Ecto neural progenitor cell (in vitro differentiated cells): ENCODE measurements around the gene USP3.
A peak's percentile ranks its signal among the peaks of the same experiment; 100 is the strongest.

Source experiments
- DNase-seq: peaks from one replicate; pipeline ENCODE4 v3.0.0-alpha.2; 2018; ENCODE audit warnings: low spot score

USP3 gene

GRCh38 chr15:63593705-63594671 lies 89.6 kb downstream of the USP3 start:
- no peak for DNase-seq

- DNase-seq, result no peak
These were observed 90.7 kb downstream of the USP3 start for GRCh38 chr15:63595065-63595464.

GRCh38 chr15:63595688-63596087 lies 91.3 kb downstream of the USP3 start:
- no peak for DNase-seq

GRCh38 chr15:63596676-63597037 lies 92.3 kb downstream of the USP3 start:
- DNase-seq, result no peak

- no peak for DNase-seq
These were observed 92.8 kb downstream of the USP3 start, which contains the start of gene FBXL22 for GRCh38 chr15:63597038-63597790. Gene FBXL22 (plus strand): TSS chr15:63597387. CDS start chr15:63597393, 6 bp downstream.

- no peak for DNase-seq
These were observed 93.4 kb downstream of the USP3 start for GRCh38 chr15:63597821-63598220.

- DNase-seq, result no peak
These were observed 94.3 kb downstream of the USP3 start for GRCh38 chr15:63598473-63599400.

GRCh38 chr15:63599401-63600000 lies 95.1 kb downstream of the USP3 start:
- DNase-seq, result peak; percentile 60

GRCh38 chr15:63600001-63600615 lies 95.7 kb downstream of the USP3 start:
- DNase-seq, result no peak

- peak; percentile 83 for DNase-seq
These were observed 96.2 kb downstream of the USP3 start for GRCh38 chr15:63600616-63601025.

GRCh38 chr15:63601026-63601703 lies 96.8 kb downstream of the USP3 start:
- peak; percentile 60 for DNase-seq

- no peak for DNase-seq
These were observed 97.4 kb downstream of the USP3 start for GRCh38 chr15:63601704-63602185.

- DNase-seq, result no peak
These were observed 98.2 kb downstream of the USP3 start for GRCh38 chr15:63602595-63602994.

- no peak for DNase-seq
These were observed 99.1 kb downstream of the USP3 start for GRCh38 chr15:63603516-63603915.

- no peak for DNase-seq
These were observed 99.9 kb downstream of the USP3 start for GRCh38 chr15:63604281-63604680.

GRCh38 chr15:63605036-63605435 lies 100.6 kb downstream of the USP3 start:
- DNase-seq, result no peak

- no peak for DNase-seq
These were observed 101.4 kb downstream of the USP3 start for GRCh38 chr15:63605816-63606215.

GRCh38 chr15:63606308-63606707 lies 101.9 kb downstream of the USP3 start:
- DNase-seq, result no peak

GRCh38 chr15:63608989-63609388 lies 104.6 kb downstream of the USP3 start:
- no peak for DNase-seq

GRCh38 chr15:63609448-63609847 lies 105.1 kb downstream of the USP3 start:
- no peak for DNase-seq
